ENCODE results near the gene AAK1. TPM values are rescaled to one million over a fixed set of nuclear protein-coding genes. Genes with fewer than 3 reads are reported as not detected.

AAK1 gene
- polyA plus RNA-seq, 1 donor from 2014 or later: 26.7 TPM

GRCh38 chr2:69645921-69646320 is 2.4 kb upstream of the AAK1 start:
- H3K36me3 ChIP-seq (ENCODE audit: insufficient read depth, low read length): no peaks in the 10 kb centered on the region
- no peaks in the 10 kb centered on the region for H3K9me2 ChIP-seq (ENCODE audit: insufficient read depth, low read length)
- H3K79me2 ChIP-seq (replicated peaks; ENCODE audit: insufficient read depth, low read length): peaks cover 20% of the 10 kb centered on the region
- no peak overlapping the region for H3K27ac ChIP-seq (ENCODE audit: low read length)
- TF ChIP-seq CTCF (IDR thresholded peaks at IDR 0.05; ENCODE audit: poor library complexity, severe bottlenecking) (no peak), MXI1 (conservative IDR thresholded peaks at IDR 0.05; ENCODE audit: poor library complexity, severe bottlenecking) (no peak), TAF1 (IDR thresholded peaks at IDR 0.05; ENCODE audit: low read depth) (no peak), REST (IDR thresholded peaks at IDR 0.05; ENCODE audit: borderline replicate concordance) (no peak), POLR2AphosphoS5 (IDR thresholded peaks at IDR 0.05) (no peak), EZH2 (IDR thresholded peaks at IDR 0.05; ENCODE audit: borderline replicate concordance, insufficient read depth, low read length, poor library complexity, severe bottlenecking) (no peak), RAD21 (conservative IDR thresholded peaks at IDR 0.05) (no peak), EP300 (conservative IDR thresholded peaks at IDR 0.05; ENCODE audit: poor library complexity, severe bottlenecking) (no peak), SMC3 (conservative IDR thresholded peaks at IDR 0.05; ENCODE audit: poor library complexity) (no peak)
- H3K9ac ChIP-seq (ENCODE audit: low read length): no peak overlapping the region
- H3K4me3 ChIP-seq (ENCODE audit: low read length): no peak overlapping the region
- H4K20me1 ChIP-seq (ENCODE audit: insufficient read depth): no peaks in the 10 kb centered on the region
- no peaks in the 10 kb centered on the region for H3F3A ChIP-seq (ENCODE audit: insufficient read depth, low read length, poor library complexity, severe bottlenecking)
- no peaks in the 10 kb centered on the region for H3K9me3 ChIP-seq (ENCODE audit: low read length)
- H2AFZ ChIP-seq (ENCODE audit: low read depth, low read length): no peak overlapping the region
- no peak overlapping the region for H3K4me2 ChIP-seq (ENCODE audit: low read length)
- H3K27me3 ChIP-seq (ENCODE audit: insufficient read depth, low read depth, low read length): no peaks in the 10 kb centered on the region

- H3K27ac ChIP-seq (ENCODE audit: low read length): peak overlapping the region; percentile 98
- no peak overlapping the region for H2AFZ ChIP-seq (ENCODE audit: low read depth, low read length)
- TF ChIP-seq REST (IDR thresholded peaks at IDR 0.05; ENCODE audit: borderline replicate concordance) (no peak), MXI1 (conservative IDR thresholded peaks at IDR 0.05; ENCODE audit: poor library complexity, severe bottlenecking) (no peak), RAD21 (conservative IDR thresholded peaks at IDR 0.05) (no peak), TAF1 (IDR thresholded peaks at IDR 0.05; ENCODE audit: low read depth) (no peak), EZH2 (IDR thresholded peaks at IDR 0.05; ENCODE audit: borderline replicate concordance, insufficient read depth, low read length, poor library complexity, severe bottlenecking) (no peak), SMC3 (conservative IDR thresholded peaks at IDR 0.05; ENCODE audit: poor library complexity) (no peak), POLR2AphosphoS5 (IDR thresholded peaks at IDR 0.05) (no peak), CTCF (IDR thresholded peaks at IDR 0.05; ENCODE audit: poor library complexity, severe bottlenecking) (no peak), EP300 (conservative IDR thresholded peaks at IDR 0.05; ENCODE audit: poor library complexity, severe bottlenecking) (no peak)
- no peaks in the 10 kb centered on the region for H3K9me3 ChIP-seq (ENCODE audit: low read length)
- peaks cover 28% of the 10 kb centered on the region for H3K79me2 ChIP-seq (replicated peaks; ENCODE audit: insufficient read depth, low read length)
- peak overlapping the region; percentile 88 for H3K4me3 ChIP-seq (ENCODE audit: low read length)
- no peaks in the 10 kb centered on the region for H3K27me3 ChIP-seq (ENCODE audit: insufficient read depth, low read depth, low read length)
- peak overlapping the region; percentile 68 for H3K4me2 ChIP-seq (ENCODE audit: low read length)
- no peaks in the 10 kb centered on the region for H3F3A ChIP-seq (ENCODE audit: insufficient read depth, low read length, poor library complexity, severe bottlenecking)
- H4K20me1 ChIP-seq (ENCODE audit: insufficient read depth): no peaks in the 10 kb centered on the region
- H3K9ac ChIP-seq (ENCODE audit: low read length): peak overlapping the region; percentile 95
- H3K9me2 ChIP-seq (ENCODE audit: insufficient read depth, low read length): no peaks in the 10 kb centered on the region
- no peaks in the 10 kb centered on the region for H3K36me3 ChIP-seq (ENCODE audit: insufficient read depth, low read length)
Measured at GRCh38 chr2:69645031-69645431, 1.5 kb upstream of the AAK1 start.

Data from neural cell (in vitro differentiated cells).